GM21786 (cell line): Measurements from ENCODE around the gene WFDC1.

Experiments
- ATAC-seq: cut with Tn5 transposase; IDR thresholded peaks from one replicate; pipeline ENCODE4 v1.9.1; 2021; ENCODE audit not compliant: unreplicated experiment

The WFDC1 gene

GRCh38 chr16:84271866-84272265 lies 22.8 kb upstream of the WFDC1 start:
- no peak for ATAC-seq

GRCh38 chr16:84272740-84273320 lies 21.8 kb upstream of the WFDC1 start:
- no peak for ATAC-seq

GRCh38 chr16:84274515-84274914 lies 20.2 kb upstream of the WFDC1 start:
- no peak for ATAC-seq

- ATAC-seq, result no peak
These were observed 19.0 kb upstream of the WFDC1 start for GRCh38 chr16:84275585-84276151.

- ATAC-seq, result no peak
These were observed 17.3 kb upstream of the WFDC1 start for GRCh38 chr16:84277244-84277823.

GRCh38 chr16:84278333-84278732 lies 16.3 kb upstream of the WFDC1 start:
- ATAC-seq, result no peak

- no peak for ATAC-seq
These were observed 15.7 kb upstream of the WFDC1 start for GRCh38 chr16:84278968-84279367.

- no peak for ATAC-seq
These were observed 14.8 kb upstream of the WFDC1 start for GRCh38 chr16:84279881-84280280.

- no peak for ATAC-seq
These were observed 13.6 kb upstream of the WFDC1 start for GRCh38 chr16:84281074-84281473.

- no peak for ATAC-seq
These were observed 12.1 kb upstream of the WFDC1 start for GRCh38 chr16:84282533-84282932.

- no peak for ATAC-seq
These were observed 11.1 kb upstream of the WFDC1 start for GRCh38 chr16:84283314-84284153.

- ATAC-seq, result no peak
These were observed 10.4 kb upstream of the WFDC1 start for GRCh38 chr16:84284154-84284722.

GRCh38 chr16:84286578-84287240 lies 8.0 kb upstream of the WFDC1 start:
- no peak for ATAC-seq

GRCh38 chr16:84288902-84289301 lies 5.8 kb upstream of the WFDC1 start:
- no peak for ATAC-seq

GRCh38 chr16:84291226-84291625 lies 3.5 kb upstream of the WFDC1 start:
- ATAC-seq, result no peak

- no peak for ATAC-seq
These were observed 2.7 kb upstream of the WFDC1 start for GRCh38 chr16:84292011-84292410.

GRCh38 chr16:84293406-84293805 lies 1.3 kb upstream of the WFDC1 start:
- no peak for ATAC-seq

GRCh38 chr16:84294117-84294516 lies 561 bp upstream of the WFDC1 start:
- ATAC-seq, result no peak

- ATAC-seq, result no peak
These were observed 654 bp downstream of the WFDC1 start for GRCh38 chr16:84295203-84295860.

GRCh38 chr16:84298376-84298899 lies 3.8 kb downstream of the WFDC1 start:
- no peak for ATAC-seq
